Prostate gland (tissue), 2 donors: Measurements from ENCODE around the gene LYZL1.

Experiments used
- POLR2A ChIP-seq: fragments of 450-650 bp; IDR thresholded peaks from one replicate; pipeline ENCODE4 v1.6.1; 2016; ENCODE audit warnings: antibody characterized with exemption, mild to moderate bottlenecking
- POLR2AphosphoS5 ChIP-seq: sonication (generic); formaldehyde crosslinking; IDR thresholded peaks from one replicate; pipeline ENCODE4 v1.6.1; 2017; ENCODE audit warnings: antibody characterized with exemption
- TF ChIP-seq, protein P1 (sequence below), 4 experiments: fragments of 200-600 bp in 2 of 4; fragments of 450-650 bp in 2 of 4; sonication (generic) in 2 of 4; IDR thresholded peaks; 1 replicate in 3 of 4; 2 replicates in 1 of 4; pipeline ENCODE4 v1.5.1; 2016 to 2019; ENCODE audit warnings: antibody characterized with exemption in 4 of 4, mild to moderate bottlenecking in 2 of 4, moderate library complexity in 2 of 4

DNA sequence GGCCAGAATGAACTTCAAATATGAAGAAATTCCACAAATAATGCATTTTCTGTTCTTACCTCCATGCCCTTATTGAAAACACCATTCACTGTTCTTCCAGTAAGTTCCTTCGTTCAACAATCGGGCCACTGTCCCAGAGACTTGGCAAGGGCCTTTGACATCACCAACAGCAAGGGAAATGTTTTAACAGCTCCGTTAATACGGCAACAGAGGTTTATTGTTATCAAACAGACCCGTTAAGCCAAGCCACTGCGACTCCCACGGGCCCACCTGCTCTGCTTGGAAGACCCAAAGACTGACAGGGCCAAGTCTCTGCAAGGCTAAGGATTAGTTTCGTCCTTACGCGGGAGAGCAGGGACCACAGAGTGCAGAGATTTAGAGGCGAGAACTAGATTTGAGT lies 43.4 kb upstream of the LYZL1 start:
- TF ChIP-seq, protein P1, sequence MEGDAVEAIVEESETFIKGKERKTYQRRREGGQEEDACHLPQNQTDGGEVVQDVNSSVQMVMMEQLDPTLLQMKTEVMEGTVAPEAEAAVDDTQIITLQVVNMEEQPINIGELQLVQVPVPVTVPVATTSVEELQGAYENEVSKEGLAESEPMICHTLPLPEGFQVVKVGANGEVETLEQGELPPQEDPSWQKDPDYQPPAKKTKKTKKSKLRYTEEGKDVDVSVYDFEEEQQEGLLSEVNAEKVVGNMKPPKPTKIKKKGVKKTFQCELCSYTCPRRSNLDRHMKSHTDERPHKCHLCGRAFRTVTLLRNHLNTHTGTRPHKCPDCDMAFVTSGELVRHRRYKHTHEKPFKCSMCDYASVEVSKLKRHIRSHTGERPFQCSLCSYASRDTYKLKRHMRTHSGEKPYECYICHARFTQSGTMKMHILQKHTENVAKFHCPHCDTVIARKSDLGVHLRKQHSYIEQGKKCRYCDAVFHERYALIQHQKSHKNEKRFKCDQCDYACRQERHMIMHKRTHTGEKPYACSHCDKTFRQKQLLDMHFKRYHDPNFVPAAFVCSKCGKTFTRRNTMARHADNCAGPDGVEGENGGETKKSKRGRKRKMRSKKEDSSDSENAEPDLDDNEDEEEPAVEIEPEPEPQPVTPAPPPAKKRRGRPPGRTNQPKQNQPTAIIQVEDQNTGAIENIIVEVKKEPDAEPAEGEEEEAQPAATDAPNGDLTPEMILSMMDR (IDR thresholded peaks at IDR 0.05) = no peak
- TF ChIP-seq POLR2A = no peak
- TF ChIP-seq POLR2AphosphoS5 = no peak
